Heart left ventricle (tissue), 13 donors: ENCODE measurements around the gene NRCAM.

ENCODE experiments used
- POLR2A ChIP-seq, 2 donors: fragments of 450-650 bp; IDR thresholded peaks; one replicate each; pipeline ENCODE4 v1.6.1; 2017; ENCODE audit warnings: antibody characterized with exemption in 2 of 2, mild to moderate bottlenecking in 2 of 2, moderate library complexity in 2 of 2
- TF ChIP-seq, protein P1 (sequence below), 12 donors: fragments of 200-600 bp; sonication (generic) in 4 of 12; IDR thresholded peaks; one replicate each; pipeline versions ENCODE4 v1.5.0 to v1.8.0; 2018 to 2022; ENCODE audit warnings: antibody characterized with exemption in 12 of 12, mild to moderate bottlenecking in 5 of 12
- donor health status: ischemic (EF 13 %, LVEDD 7.1; RV severe dilation, severe dysfunction).
- donor health status: DM: no; HTN: yes; CAD: no.
- donor health status: DM: no; HTN: no; CAD: no.
- donor health status: ischemic (EF 25% LVEDD 6.9; RV normal size, moderate dysfunction).
- donor health status: ischemic (EF 25% LVEDD 5.7; RV mildly dilated, moderate dysfunction).
- donor health status: ischemic (EF 35%, LVEDD 5.7; RV mildly dilated, moderate dysfunction).
- donor health status: nonischemic (EF 11% LVEDD 7.7; RV severe dilation, severe dysfunction).
- donor health status: DM: yes; HTN: yes; CAD: no.
- donor health status: PGD.
- donor health status: ischemic (EF 29% LVEDD 5.4; RV normal size, mild dysfunction).
- donor health status: nonischemic (EF 23%, LVEDD 6.1; RV moderate dilation, normal function).

DNA sequence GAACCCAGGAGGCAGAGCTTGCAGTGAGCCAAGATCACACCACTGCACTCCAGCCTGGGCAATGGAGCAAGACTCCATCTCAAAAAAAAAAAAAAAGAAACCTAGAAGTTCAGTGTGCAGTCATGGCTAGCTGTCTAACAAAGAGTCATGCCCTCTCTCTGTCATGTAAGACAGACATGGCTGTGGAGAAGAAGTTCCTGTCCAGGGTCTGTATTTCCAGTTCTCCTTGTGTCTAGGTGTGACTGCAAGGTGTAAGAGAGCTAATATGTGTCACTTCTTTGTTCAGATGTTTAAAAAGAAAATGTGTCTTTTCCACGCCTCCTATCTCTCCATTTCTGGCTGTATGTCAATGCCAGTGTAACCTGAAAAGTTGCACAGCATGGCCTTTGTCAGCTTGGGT lies 139.5 kb downstream of the NRCAM start:
- TF ChIP-seq POLR2A (IDR thresholded peaks at IDR 0.05): no peak
- TF ChIP-seq, protein P1, sequence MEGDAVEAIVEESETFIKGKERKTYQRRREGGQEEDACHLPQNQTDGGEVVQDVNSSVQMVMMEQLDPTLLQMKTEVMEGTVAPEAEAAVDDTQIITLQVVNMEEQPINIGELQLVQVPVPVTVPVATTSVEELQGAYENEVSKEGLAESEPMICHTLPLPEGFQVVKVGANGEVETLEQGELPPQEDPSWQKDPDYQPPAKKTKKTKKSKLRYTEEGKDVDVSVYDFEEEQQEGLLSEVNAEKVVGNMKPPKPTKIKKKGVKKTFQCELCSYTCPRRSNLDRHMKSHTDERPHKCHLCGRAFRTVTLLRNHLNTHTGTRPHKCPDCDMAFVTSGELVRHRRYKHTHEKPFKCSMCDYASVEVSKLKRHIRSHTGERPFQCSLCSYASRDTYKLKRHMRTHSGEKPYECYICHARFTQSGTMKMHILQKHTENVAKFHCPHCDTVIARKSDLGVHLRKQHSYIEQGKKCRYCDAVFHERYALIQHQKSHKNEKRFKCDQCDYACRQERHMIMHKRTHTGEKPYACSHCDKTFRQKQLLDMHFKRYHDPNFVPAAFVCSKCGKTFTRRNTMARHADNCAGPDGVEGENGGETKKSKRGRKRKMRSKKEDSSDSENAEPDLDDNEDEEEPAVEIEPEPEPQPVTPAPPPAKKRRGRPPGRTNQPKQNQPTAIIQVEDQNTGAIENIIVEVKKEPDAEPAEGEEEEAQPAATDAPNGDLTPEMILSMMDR (IDR thresholded peaks at IDR 0.05): no peak
